SHP77 (cell line): Measurements from ENCODE around the gene SCYGR8.
"Not testable (repeated sequence)": the region's sequence is repeated elsewhere in the genome, so short reads cannot be mapped to it uniquely, and the experiment has no call there.

Source experiments
- DNase-seq, 2 experiments: peaks; one replicate each; lab custom pipeline; 2025; lab: John Stamatoyannopoulos, UW

The SCYGR8 gene

GRCh38 chr2:227745594-227745993, at the start of gene SCYGR8:
TSS of gene SCYGR8 (plus strand) at chr2:227745894. CDS start at chr2:227745894, 0 bp downstream.
- DNase-seq: no peak

DNA sequence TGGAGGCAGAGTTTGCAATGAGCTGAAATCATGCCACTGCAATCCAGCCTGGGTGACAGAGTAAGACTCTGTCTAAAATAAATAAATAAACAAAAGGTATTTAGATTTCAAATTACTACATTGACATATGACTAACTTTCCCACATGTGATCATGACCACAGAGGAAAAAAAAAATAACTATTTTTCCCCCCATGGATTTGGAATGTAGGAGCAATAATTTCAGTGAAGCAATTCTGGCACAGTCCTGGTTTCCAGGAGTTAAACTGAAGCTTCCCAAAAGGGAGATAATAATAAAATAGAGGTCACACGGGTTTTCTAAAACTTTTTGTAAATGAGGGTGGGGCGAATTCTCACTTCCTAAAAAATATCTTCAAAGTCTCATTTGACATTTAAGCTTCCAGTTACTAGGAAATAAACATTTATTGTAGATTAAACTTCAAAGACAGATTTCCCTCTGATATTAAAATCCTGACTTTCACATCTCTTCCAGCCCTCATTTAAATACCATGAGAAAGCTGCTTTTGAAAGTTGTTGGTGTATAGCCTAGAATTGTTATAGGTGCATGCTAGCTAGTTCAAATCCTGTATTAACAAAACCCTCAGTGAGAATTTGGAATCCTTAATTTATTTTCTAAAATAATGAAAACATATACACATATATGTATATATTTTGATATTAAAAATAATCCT, 48.6 kb upstream of the SCYGR8 start:
- no peak for DNase-seq

DNA sequence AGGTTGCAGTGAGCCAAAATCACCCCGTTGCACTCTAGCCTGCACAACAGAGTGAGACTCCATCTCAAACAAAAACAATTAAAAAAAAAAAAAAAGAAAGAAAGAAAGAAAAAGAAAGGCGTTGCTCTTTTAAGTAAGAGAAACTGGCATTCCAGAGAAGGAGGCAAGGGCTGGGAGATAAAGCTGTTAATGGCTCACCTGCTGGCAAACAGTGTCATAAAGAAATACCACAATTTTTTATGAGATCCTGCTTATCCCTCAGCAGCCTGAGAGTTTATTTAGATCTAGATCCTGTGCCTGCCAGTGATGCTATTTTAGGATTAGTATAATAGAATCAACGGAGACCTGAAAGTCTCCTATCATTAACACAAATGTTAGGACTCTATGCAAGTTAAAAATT, 44.1 kb upstream of the SCYGR8 start:
- DNase-seq: no peak

DNA sequence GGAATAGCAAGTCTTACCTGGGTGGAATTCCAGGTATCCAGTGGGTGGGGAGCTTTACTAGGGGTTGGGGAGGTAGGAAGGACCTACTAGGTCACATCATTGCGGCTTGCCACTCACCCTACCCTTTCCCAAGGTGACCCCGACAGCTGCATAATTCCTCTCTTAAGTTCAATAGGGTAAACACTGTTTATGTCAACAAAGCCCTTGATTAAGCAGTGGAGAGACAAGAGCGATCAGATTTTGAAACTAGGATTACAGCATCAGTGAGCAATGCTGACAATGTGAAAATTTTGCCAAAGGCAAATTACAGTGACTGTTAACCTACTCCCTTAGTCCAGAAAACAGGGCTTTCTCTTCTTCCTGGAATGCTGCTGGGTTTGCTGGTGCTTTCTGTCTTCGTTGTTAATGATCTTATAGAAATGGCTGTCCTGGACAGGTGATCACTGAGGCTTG, 42.4 kb upstream of the SCYGR8 start:
- no peak for DNase-seq

DNA sequence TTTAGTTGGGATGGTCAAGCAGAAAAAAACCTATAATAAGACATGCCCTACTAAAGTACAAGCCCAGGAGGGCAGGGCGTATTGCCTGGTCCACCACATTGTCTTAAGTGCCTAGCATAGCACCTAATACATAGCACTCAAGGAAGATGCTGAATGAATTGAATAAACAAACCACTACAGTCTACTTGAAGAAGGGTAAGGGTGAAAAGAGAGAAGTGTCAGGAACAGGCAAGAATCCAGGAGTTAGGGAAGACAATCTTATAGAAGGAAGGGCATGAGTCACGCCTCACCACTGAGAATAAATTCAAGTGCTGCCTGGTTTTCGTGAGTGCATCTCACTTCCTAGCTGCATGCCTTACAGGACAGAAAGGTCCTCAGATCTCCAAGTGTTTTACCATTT, 41.7 kb upstream of the SCYGR8 start:
- DNase-seq: no peak

DNA sequence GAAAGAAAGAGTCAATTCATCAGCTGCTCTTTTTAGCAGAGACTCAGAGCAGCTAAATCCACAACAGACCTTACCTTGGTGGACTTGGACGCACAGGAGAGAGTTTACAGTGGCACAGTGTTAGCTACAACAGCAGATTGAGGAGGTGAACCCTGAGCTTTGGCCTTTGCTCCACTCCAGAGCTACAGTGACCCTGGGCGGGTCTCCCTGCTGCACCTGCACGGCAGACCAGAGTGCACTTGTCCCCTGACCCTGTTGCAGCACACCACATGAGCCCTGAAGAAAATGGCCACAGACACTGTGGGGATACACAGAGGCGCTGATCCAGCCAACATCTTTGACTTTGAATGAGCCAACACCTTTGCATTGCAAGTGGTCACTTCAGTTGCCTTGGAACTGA, 38.8 kb upstream of the SCYGR8 start:
- DNase-seq: no peak

DNA sequence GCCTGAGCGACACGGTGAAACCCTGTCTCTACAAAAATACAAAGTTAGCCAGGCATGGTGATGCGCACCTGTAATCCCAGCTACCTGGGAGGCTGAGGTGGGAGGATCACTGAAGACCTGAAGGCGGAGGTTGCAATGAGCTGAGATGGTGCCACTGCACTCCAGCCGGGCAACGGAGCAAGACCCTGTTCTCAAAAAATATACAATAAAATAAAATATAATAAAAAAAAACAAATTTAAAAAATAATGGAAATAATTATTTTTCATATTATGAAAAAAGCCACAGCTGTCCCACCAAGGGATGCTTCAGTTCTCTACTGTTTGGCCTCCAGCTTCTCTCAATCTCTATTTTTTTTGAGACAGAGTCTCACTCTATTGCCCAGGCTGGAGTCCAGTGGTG, 38.3 kb upstream of the SCYGR8 start:
- no peak for DNase-seq

- no peak for DNase-seq
Measured at GRCh38 chr2:227710986-227711385, 34.7 kb upstream of the SCYGR8 start.

GRCh38 chr2:227713291-227713690, 32.4 kb upstream of the SCYGR8 start:
- no peak for DNase-seq

GRCh38 chr2:227716501-227716900, 29.2 kb upstream of the SCYGR8 start:
- no peak for DNase-seq

DNA sequence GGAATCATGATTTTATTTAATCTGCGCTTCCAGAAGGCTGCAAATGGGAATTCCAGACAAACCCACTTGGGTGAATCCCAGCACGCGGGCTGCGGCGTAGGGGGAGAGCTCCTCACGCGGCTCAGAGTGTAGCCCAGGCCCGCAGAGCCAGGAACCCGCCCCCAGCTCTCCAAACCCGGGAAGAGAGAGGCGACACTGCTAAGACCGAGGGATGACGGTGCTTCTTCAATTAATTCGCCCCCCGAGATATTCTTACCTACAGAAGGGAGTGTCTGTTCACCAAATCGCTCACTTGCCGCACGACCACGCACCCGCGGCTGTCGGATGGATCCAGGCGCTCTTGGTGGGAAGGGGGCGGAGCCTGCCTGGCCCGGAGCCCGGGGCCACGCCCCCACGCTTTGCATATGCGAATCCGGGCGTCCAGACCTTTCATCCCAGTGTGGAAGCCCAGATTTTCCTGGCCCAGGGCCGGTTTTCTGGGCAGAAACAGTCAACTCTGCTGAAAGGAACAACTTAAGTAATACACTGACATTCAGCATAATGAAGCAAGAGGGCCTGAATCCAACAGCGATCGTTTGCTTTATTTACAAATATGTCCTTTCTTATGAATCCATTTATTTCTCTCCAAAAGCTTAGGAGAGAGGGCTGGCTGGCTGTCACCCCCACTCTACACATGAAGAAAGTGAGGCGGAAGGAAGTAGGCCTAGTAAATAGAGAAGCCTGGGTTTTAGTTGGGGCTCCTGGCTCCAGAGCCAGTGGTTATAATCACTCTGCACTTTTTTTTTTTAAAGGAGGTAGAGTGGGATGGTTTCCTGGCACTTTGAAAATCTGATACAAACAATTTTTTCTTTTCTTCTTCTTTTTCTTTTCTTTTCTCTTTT, 27.8 kb upstream of the SCYGR8 start, which contains the start of gene SLC19A3:
TSS of gene SLC19A3 (minus strand) at position 342 of the 881 bp plus-strand sequence. CDS start 15,710 bp downstream, outside the sequence.
- no peak for DNase-seq

- no peak for DNase-seq
Measured at GRCh38 chr2:227719641-227720040, 26.1 kb upstream of the SCYGR8 start.

GRCh38 chr2:227720680-227721079, 25.0 kb upstream of the SCYGR8 start:
- no peak for DNase-seq

GRCh38 chr2:227722821-227723220, 22.9 kb upstream of the SCYGR8 start:
- DNase-seq: not testable (repeated sequence)

DNA sequence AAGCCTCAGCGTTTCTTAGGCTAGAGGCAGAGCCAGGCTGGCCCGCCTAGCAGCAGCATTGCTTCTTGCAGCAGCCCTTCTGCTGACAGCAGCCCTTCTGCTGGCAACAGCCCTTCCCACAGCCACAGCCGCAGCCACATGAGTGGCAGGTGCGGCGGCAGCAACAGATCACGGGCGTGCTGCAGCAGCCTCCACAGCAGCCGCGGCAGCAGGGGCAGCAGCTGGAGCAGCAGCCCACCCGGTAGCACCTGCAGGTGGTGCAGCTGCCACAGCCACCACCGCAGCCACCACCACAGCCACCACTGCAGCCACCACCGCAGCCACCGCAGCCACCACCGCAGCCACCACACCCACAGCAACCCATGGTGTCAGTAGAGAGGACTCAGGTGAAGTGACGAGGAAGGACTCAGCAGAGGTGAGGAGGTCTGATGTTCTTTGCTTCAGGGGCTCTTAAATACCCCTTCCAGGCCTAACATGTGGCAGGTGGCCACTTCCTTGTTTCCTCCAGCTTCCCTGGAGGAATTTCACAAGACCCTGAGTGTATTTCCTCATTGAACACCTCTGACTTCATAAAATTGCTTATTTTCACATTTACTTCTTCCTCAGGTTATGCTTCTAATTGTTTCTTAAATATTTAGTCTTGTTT, 21.2 kb upstream of the SCYGR8 start, which contains the start of gene SCYGR6:
TSS of gene SCYGR6 (minus strand) at position 364 of the 646 bp plus-strand sequence. CDS start at position 364, 0 bp downstream.
- DNase-seq: no peak

GRCh38 chr2:227728035-227728434, 17.7 kb upstream of the SCYGR8 start, which contains the start of gene SCYGR7:
TSS of gene SCYGR7 (plus strand) at chr2:227728335. CDS start at chr2:227728335, 0 bp downstream.
- DNase-seq: no peak

DNA sequence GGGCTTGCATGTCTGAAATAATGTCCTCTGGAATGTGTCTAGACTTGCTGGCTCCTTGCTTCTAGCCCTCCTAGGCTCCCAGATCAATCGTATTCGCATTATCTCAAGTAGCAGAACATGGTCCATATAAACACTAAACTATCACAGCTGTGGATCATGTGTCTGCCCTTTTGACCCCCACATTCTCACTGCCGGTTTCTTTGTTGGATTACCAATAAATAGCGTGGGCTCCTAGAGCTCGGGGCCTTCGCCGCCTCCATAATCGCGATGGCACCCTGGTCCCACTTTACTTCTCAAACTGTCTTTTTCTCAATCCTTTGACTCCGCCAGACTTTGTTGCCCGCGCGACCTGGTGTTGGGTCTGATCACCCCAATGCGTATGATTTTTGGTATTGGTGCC, 6.3 kb upstream of the SCYGR8 start:
- no peak for DNase-seq

DNA sequence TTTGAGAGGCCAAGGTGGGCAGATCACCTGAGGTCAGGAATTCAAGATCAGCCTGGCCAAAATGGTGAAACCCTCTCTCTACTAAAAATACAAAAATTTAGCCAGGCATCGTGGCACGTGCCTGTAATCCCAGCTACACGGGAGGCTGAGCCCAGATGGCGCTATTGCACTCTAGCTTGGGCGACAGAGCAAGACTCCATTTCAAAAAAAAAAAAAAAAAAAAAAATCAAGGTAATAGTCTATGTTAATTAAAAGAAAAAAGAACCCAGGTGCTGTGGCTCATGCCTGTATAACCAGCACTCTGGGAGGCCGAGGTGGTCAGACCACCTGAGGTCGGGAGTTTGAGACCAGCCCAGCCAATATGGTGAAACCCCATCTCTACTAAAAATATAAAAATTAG, 5.0 kb upstream of the SCYGR8 start:
- DNase-seq: not testable (repeated sequence)

DNA sequence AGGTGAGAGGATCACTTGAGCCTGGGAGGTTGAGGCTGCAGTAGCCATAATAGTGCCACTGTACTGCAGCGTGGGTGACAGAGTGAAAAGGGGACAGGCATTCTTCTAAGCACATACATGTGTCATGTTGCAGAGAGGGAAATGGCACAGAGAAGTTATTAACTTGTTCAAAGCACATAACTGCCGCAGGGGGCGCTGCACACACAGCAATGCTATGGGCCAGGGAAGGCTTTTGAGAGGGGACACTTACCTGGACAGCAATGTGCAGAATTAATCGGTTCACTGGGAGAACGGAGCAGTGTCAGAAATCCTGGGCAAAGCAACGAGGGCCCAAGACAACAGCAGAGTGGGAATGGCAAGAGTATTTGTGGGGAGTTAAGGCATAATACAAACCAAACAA, 2.4 kb downstream of the SCYGR8 start:
- DNase-seq: peak in 1 of 2 experiments; percentile 16

DNA sequence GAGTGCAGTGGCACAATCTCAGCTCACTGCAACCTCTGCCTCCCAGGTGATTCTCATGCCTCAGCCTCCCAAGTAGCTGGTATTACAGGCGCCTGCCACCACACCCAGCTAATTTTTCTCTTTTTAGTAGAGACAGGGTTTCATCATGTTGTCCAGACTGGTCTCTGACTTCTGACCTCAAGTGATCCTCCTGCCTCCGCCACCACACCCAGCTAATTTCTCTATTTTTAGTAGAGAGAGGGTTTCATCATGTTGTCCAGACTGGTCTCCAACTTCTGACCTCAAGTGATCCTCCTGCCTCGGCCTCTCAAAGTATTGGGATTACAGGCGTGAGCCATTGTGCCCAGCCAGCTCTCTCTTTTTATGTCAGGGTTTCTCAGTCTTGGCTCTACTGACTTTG, 10.6 kb downstream of the SCYGR8 start:
- not testable (repeated sequence) for DNase-seq

DNA sequence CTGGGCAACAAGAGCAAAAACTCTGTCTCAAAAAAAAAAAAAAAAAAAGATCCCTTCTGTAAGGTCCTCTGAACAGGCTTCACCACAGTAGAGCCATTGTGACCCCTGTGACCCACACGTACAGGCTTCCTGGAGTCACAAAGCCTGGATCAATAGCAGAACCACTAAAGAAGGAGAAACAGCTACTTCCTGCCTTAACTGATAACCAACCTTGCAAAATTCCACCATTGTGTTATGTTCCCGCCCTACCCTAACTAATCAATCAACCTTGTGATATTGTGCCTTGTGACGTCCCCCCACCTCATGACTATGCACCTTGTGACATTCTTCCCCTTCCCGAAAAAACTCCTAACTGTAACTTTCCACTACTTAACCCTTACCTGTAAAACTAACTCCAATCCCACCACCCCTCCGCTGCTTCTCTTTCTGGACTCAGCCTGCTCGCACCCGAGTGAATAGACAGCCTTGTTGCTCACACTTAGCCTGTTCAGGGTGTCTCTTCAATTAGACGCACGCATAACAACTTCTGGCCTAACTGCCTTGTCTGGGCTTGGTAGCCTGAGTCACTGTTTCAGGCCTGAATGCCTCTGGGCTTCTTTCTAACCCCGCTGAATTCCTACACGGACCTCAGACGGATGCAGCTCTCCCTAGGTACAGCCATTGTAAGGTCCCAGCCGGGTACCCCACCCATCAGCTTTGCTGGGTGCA, 13.9 kb downstream of the SCYGR8 start:
- DNase-seq: no peak
